ENCODE data around the gene AQP7. TPM values are rescaled to one million over a fixed set of nuclear protein-coding genes. Genes with fewer than 3 reads are reported as not detected.

AQP7 gene
- total RNA-seq, 1 donor from 2014 or later = 150 TPM

DNA sequence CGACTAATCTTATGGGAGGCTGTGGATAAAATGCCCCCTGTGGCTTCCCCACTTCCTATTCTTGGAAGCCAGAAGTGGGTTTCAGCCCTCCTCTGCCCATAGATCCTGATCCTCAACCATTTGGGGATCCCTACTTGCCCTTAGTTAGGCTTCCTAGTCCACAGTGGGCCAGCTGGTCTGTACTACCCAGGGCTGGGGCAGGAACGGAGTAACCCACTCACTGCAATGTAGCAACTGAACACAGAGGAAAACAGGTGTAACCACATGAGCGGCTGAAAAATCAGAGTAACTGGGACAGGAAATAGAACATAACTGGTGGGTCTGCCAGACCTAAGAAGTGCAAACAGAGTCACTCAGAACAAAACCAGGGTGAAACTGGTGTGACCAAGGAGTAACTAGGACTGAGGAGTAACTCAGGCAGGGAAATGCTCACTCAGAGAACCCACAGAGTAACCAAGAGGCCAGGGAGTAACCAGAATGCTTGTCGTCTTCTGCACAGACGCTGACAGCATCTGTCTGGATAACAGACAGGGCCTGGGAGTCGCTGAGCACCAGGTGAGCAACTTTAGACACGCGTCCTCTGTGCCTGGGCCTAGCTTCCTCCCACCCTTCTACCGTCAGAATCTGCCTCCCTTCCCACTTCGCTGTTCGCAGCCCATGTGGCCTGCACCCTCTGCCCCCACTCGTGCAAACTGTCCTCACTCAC lies 44.0 kb upstream of the AQP7 start:
- H3K4me3 ChIP-seq = peak overlapping the region; percentile 72
- H3K4me1 ChIP-seq = peaks cover 28% of the 10 kb centered on the region
- intact Hi-C loops (cut with micrococcal nuclease) = no loop called here
- no peaks in the 10 kb centered on the region for H3K36me3 ChIP-seq
- no peaks in the 10 kb centered on the region for H3K9me3 ChIP-seq (replicated peaks)
- peak overlapping the region; percentile 83 for H3K27ac ChIP-seq (replicated peaks)
- TF ChIP-seq, protein P1, sequence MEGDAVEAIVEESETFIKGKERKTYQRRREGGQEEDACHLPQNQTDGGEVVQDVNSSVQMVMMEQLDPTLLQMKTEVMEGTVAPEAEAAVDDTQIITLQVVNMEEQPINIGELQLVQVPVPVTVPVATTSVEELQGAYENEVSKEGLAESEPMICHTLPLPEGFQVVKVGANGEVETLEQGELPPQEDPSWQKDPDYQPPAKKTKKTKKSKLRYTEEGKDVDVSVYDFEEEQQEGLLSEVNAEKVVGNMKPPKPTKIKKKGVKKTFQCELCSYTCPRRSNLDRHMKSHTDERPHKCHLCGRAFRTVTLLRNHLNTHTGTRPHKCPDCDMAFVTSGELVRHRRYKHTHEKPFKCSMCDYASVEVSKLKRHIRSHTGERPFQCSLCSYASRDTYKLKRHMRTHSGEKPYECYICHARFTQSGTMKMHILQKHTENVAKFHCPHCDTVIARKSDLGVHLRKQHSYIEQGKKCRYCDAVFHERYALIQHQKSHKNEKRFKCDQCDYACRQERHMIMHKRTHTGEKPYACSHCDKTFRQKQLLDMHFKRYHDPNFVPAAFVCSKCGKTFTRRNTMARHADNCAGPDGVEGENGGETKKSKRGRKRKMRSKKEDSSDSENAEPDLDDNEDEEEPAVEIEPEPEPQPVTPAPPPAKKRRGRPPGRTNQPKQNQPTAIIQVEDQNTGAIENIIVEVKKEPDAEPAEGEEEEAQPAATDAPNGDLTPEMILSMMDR (IDR thresholded peaks at IDR 0.05; ENCODE audit: borderline replicate concordance) = no peak
- no peaks in the 10 kb centered on the region for H3K27me3 ChIP-seq (ENCODE audit: low read depth)
- DNase-seq = no peak

DNA sequence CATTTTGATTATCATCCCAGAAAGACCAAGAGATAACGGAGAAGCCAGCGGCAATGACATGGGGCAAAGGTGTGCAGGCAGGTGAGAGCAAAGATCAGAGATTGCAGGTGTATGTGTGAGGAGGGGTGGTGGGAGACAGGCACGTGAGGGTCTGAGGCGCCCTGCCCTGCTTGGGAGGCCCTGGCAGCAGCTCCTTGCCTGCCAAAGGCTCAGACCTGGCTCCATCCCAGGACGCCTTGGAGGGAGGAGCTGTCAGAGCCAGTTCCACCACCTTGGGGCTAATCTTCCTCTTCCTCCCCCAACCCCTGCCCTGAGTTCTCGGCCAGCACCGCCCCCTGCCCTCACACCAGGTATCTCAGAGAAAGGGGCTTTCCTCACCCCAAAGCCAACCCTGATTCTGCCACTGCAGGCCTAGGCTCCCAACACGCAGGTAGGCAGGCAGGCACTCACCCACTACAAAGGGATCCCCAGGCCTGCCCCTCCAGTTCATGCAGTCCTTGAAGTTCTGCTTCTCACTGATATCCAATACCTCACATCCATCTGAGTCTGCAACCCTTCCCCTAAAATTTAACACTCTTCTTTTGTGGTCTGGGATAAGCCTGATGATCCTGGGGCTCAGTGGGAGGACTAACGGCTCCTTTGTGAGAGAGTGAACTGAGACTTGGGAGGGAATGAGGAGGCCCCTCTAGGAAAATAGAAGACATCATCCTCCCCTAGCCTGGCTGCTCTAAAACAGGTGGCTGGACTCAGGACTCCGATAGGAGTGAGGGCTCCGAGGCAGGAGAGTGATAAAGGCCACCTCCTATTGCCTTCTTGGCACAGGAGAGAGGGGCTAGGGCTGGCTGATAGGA lies 43.2 kb upstream of the AQP7 start:
- TF ChIP-seq, protein P1 (IDR thresholded peaks at IDR 0.05; ENCODE audit: borderline replicate concordance) = no peak
- peaks cover 28% of the 10 kb centered on the region for H3K4me1 ChIP-seq
- DNase-seq = no peak
- H3K36me3 ChIP-seq = no peaks in the 10 kb centered on the region
- intact Hi-C loops (cut with micrococcal nuclease) = no loop called here
- peak overlapping the region; percentile 83 for H3K27ac ChIP-seq (replicated peaks)
- peak overlapping the region; percentile 72 for H3K4me3 ChIP-seq
- no peaks in the 10 kb centered on the region for H3K9me3 ChIP-seq (replicated peaks)
- no peaks in the 10 kb centered on the region for H3K27me3 ChIP-seq (ENCODE audit: low read depth)

DNA sequence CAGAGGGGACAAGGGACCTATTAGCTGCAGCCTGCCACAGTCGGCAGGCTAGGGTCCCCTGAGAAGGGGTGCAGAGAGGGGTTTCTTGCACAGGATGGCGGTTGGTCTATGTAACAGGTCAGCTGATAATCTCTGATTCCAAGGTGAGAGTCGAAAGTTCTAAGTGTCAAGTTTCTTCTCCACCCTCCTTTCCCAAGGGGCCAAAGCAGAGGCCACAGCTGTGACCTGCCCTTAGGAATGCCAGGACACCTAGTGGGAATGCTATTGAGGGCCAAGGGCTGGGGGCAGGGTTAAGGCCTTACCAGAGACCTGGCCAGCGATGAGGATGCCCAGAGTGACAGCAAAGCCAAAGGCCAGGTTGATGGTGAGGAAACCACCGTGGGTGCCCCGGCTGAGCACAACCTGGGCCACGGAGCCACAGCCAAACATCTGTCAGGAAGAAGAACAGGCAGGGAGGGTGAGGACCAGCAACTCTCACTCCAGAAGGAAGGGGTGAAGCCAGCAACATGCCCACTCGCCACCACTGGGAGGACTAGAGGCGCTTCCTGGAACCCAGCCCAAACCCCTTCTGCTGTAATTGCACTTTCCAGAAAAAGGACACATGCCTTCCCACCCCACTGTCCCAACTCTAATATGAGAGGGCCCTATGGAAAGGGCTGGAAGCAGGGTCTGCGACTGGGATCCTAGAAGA lies 41.2 kb upstream of the AQP7 start:
- Histone ChIP-seq H3K4me1 (peaks cover 41% of the 10 kb centered on the region), H3K27me3 (ENCODE audit: low read depth) (no peaks in the 10 kb centered on the region)
- intact Hi-C loops (cut with micrococcal nuclease) = no loop called here

DNA sequence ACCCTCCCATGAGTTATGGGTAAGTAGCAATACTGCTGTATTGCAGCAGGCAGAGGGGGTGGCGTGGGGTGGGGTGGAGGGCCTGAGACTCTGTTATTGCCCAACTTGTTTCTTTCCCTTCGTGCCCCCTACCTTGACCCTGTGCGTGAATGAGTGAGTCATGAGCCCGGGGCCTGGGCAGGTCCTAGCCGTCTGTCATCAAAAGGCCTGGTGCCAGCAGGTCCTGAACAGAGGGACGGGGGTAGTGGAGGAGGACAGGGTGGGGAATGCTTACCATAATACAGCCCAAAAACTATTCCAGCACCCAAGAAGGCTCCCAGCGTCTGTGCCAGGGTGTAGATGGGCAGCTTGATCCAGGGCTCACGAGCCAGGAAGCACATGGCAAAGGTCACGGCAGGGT lies 40.7 kb upstream of the AQP7 start:
- H3K9me3 ChIP-seq (replicated peaks) = no peaks in the 10 kb centered on the region
- H3K4me3 ChIP-seq = no peak overlapping the region
- no peak for DNase-seq
- H3K4me1 ChIP-seq = peaks cover 40% of the 10 kb centered on the region
- intact Hi-C loops (cut with micrococcal nuclease) = no loop called here
- no peak overlapping the region for H3K27ac ChIP-seq (replicated peaks)
- H3K27me3 ChIP-seq (ENCODE audit: low read depth) = no peaks in the 10 kb centered on the region
- H3K36me3 ChIP-seq = no peaks in the 10 kb centered on the region
- TF ChIP-seq, protein P1 (IDR thresholded peaks at IDR 0.05; ENCODE audit: borderline replicate concordance) = no peak

More for the DNA sequence above, 41.2 kb upstream of the AQP7 start:
- DNase-seq = no peak
- H3K36me3 ChIP-seq = no peaks in the 10 kb centered on the region
- TF ChIP-seq, protein P1 (IDR thresholded peaks at IDR 0.05; ENCODE audit: borderline replicate concordance) = no peak
- H3K27ac ChIP-seq (replicated peaks) = no peak overlapping the region
- no peaks in the 10 kb centered on the region for H3K9me3 ChIP-seq (replicated peaks)
- no peak overlapping the region for H3K4me3 ChIP-seq

DNA sequence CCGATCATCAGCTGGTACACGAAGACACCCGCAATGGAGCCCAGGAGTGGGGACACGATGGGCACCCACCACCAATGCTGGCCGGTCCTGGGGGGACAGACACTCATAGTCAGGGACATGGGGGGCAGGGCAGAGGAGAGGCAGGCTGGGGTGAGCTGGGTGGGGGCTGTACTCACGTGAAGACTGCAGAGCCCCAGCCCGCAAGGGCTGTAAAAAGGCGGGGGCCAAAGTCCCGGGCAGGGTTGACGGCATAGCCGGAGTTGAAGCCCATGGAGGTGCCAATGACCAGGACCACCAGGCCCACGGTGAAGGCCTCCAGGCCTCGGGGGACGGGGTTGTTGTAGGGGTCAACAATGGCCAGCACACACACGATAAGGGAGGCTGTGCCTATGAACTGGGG lies 39.8 kb upstream of the AQP7 start:
- no peaks in the 10 kb centered on the region for H3K27me3 ChIP-seq (ENCODE audit: low read depth)
- TF ChIP-seq, protein P1 (IDR thresholded peaks at IDR 0.05; ENCODE audit: borderline replicate concordance) = no peak
- H3K9me3 ChIP-seq (replicated peaks) = no peaks in the 10 kb centered on the region
- H3K27ac ChIP-seq (replicated peaks) = no peak overlapping the region
- intact Hi-C loops (cut with micrococcal nuclease) = no loop called here
- H3K36me3 ChIP-seq = no peaks in the 10 kb centered on the region
- H3K4me1 ChIP-seq = peaks cover 37% of the 10 kb centered on the region
- no peak for DNase-seq
- H3K4me3 ChIP-seq = no peak overlapping the region

Measured in left ventricle myocardium inferior (tissue), 1 donor.